HG02798 (cell line): Measurements from ENCODE around the gene TBC1D12.

ENCODE experiments used
- ATAC-seq: cut with Tn5 transposase; IDR thresholded peaks from one replicate; pipeline ENCODE4 v1.9.1; 2021; ENCODE audit warnings: mild to moderate bottlenecking; ENCODE audit not compliant: unreplicated experiment, poor library complexity

Gene TBC1D12

GRCh38 chr10:94403380-94404213 lies 1.3 kb downstream of the TBC1D12 start:
- peak; percentile 52 for ATAC-seq

GRCh38 chr10:94405406-94405805 lies 3.1 kb downstream of the TBC1D12 start:
- no peak for ATAC-seq

DNA sequence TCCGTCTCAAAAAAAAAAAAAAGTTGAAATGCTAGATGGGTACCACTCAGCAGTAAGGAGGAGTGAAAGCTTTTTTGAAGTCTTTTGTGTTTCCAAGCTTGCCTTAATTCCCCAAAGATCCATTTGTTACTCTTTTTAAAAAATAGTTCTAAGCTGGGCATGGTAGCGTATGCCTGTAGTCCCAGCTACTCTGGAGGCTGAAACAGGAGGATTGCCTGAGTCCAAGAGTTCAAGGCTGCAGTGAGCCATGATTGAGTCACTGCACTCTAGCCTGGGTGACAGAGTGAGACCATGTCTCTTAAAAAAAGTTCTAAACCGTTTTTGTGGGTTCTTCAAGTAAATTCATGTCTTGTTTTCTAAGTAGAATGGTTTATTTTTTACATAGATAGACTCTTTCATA lies 5.3 kb downstream of the TBC1D12 start:
- no peak for ATAC-seq

DNA sequence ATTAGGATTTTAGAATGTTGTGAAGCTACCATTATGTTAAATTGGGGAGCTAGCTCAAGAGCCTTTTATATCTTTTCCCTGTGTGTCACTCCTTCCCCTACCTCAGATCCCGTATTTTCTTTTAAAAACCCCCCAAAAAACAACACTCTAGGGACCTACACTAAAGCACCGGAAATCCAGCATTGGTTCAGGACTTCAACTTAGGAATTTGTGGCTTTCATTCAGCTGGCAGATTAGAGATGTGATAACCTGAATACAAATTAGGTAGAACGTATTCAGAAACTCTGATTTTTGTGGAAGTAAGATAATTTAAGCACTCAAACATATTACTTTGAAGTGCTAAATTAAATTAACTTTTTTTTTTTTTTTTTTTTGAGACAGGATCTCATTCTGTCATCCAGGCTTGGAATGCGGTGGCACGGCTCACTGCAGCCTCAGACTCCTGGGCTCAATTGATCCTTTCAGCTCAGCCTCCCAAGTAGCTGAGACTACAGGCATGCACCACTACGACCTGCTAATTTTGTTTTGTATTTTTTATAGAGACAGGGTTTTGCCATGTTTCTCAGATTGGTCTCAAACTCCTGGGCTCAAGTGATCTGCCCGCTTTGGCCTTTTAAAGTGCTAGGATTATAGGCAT lies 6.8 kb downstream of the TBC1D12 start:
- ATAC-seq, result no peak

DNA sequence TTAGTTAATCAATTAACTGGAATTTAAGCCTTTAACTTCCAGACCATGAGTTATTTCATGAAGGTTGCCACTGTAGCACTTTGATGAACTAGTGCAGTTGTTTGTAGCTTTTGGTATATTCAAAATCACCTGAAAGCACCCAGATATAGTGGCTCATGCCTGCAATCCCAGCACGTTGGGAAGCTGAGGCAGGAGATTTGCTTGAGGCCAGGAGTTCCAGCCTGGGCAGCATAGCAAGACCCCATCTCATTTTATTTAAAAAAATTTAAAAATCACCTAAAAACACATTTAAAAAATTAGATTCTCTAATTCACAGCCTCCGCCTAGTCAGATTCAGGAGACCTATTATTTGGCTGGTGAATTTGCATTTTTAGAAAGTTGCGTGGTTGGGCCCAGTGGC lies 9.0 kb downstream of the TBC1D12 start:
- no peak for ATAC-seq

DNA sequence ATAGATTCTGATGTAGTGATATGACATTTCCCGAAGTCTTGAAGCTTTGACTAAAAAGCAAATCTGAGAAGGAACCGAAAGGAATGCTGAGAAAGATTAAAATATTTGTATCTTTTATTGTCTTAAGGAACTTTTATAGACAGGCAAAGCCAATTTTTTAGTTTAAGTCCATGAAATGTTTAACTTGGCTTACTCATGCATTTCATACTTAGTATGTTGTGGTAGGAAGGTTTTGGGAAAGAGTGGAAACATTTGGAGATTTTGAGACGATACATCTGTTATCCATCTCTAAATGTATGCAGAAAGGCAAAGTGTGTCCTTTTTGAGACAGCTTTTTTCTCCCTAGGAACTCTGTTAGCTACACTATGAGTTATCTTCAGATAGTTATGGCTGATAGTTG lies 10.1 kb downstream of the TBC1D12 start:
- no peak for ATAC-seq

- no peak for ATAC-seq
Measured at GRCh38 chr10:94413361-94413760, 11.0 kb downstream of the TBC1D12 start.

DNA sequence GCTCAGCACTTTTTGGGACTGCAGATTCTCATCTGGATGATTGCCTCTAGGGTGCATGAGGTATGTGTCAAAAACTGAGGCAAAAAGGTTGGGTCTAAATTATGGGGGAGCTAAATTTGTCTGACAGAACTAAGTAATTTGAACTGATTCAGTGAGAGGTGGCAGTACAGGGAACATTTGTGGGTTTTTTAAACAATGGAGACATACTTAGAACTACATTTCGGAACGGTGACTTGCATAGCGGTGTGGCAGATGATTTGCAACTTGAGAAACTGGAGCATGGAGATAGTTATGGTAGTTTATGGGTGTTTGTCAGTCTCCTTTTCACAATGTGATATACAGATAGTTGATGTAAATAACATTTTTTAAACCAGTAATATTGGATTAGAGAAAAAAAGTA lies 14.6 kb downstream of the TBC1D12 start:
- ATAC-seq, result no peak

- ATAC-seq, result no peak
Measured at GRCh38 chr10:94417321-94417720, 15.0 kb downstream of the TBC1D12 start.

DNA sequence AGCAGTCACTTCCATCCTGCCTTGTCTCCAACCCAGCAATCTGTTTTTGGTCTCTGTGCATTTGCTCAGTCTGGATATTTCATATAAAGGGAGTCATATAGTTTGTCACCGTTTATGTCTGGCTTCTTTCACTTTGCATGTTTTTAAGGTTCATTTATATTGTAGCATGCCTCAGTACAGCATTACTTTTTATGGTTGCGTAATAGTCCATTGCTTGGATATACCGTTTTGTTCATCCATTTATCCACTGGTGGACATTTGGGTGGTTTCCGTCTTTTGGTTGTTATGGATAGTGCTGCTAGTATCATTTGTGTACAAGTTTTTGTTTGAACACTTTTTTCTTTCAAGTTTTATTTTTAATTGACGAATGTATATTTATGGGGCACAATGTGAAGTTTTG lies 18.2 kb downstream of the TBC1D12 start:
- no peak for ATAC-seq

- no peak for ATAC-seq
Measured at GRCh38 chr10:94420998-94421528, 18.7 kb downstream of the TBC1D12 start.

GRCh38 chr10:94423627-94424026 lies 21.3 kb downstream of the TBC1D12 start:
- no peak for ATAC-seq

GRCh38 chr10:94424714-94425337 lies 22.5 kb downstream of the TBC1D12 start:
- ATAC-seq, result no peak

- no peak for ATAC-seq
Measured at GRCh38 chr10:94425942-94426341, 23.6 kb downstream of the TBC1D12 start.

DNA sequence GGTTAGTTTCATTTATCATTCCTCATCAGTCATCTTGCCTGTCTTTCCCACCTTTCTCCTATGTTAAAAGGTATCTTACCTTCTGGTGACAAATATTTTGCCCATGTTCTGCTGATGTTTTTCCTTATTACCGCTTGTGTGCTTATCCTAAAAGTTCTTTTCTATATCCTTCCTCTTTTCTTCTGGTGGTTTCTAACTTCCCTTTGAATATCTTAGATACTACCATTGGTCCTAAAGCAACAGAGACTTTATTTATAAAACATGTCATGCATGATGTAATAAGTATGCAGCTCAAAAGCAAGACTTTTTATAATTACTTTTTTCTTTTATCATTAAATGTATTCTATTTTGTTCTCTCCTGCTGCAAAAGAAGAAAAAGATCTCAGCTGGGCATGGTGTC lies 24.8 kb downstream of the TBC1D12 start:
- no peak for ATAC-seq

DNA sequence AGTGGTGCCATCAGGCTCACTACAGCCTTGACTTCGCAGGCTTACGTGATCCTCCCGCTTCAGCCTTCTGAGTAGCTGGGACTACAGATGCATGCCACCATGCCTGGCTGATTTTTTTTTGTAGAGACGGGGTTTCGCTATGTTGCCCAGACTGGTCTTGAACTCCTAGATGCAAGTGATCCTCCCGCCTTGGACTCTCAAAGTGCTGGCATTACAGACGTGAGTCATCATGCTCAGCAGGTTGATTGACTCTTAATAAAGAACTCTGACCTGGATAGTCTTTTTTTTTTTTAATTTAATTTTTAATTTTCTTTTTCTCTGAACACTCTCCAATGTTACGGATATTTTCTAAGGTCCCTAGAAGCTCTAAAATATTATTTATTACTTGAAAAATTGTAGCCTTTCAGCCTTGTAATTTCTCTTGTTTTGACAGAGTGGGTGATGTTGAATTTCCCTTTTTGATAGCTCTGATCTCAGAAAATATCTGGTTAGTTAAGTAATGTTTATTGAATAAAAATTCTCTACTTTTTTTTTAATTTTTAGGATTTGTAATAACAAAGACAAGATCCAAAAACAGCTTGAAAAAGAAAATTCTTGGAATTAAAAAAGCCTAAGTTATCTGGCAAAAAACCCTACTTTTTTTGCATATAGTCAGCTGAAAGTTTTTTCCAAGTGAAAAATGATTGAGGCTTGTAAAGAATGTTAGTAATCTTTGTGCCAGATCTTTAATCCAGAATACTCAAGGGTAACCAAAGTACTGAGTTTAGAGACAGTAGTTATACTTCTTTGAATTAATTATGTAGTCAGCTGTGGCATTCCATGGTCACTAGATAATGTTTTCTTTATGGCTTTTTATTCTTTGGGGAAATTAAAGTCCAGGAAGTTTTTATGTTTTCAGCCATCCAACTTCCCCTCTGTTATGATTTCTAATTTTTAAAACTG lies 26.7 kb downstream of the TBC1D12 start:
- no peak for ATAC-seq

DNA sequence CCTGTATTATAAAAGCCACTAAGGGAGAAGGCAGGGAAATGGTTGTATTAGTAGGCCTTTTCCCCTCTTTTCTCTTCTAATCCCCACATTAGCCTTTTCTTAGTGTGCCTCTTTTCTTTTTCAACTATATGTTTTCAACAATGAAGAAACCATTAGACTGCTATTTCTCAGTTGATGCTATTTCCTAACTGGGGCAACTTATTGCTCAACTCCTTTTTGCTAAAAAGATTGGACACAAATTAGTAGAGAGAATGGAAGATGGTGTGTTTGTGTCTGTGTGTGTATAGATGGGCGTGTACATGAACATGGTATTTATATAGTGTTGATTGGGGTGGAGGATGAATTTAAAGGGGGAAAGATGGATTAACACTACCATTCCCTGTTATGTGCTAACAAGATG lies 28.4 kb downstream of the TBC1D12 start:
- no peak for ATAC-seq

DNA sequence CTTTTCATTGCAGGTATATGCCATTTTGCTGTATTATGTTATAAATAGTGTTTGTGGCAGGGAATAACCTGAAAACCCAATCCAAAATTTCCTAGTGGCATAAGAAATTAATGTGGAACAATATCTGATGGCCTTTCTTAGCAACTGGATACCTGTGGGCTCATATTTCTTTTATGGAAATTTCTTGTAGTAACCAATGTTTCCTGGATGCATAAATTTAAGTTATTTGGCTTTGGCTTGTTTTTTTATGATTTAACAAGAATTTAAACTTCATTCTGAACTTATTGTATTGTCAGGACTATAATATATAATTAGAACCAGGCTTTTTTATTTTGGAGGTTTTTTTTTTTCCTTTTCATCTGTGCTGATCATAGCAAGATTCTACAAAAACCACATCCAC lies 30.1 kb downstream of the TBC1D12 start:
- ATAC-seq, result no peak

- ATAC-seq, result no peak
Measured at GRCh38 chr10:94439275-94439861, 37.0 kb downstream of the TBC1D12 start.

GRCh38 chr10:94440096-94440495 lies 37.8 kb downstream of the TBC1D12 start:
- ATAC-seq, result no peak
